Ascending aorta (tissue), 2 donors: ENCODE data around the gene PCDHGA9. TPM values are rescaled to one million over a fixed set of nuclear protein-coding genes. Genes with fewer than 3 reads are reported as not detected.

ENCODE experiments used
- DNase-seq, 2 donors: peaks; one replicate each; pipeline ENCODE4 v3.0.0-alpha.2; 2019; ENCODE audit warnings: low spot score in 2 of 2
- H3K27ac ChIP-seq, 2 donors: fragments of 200-600 bp; sonication (generic); one replicate each; pipeline ENCODE4 v1.5.1; 2016 to 2017; ENCODE audit warnings: mild to moderate bottlenecking in 1 of 2
- H3K27me3 ChIP-seq: fragments of 200-600 bp; sonication (generic); one replicate; pipeline ENCODE4 v1.5.1; 2017
- H3K36me3 ChIP-seq, 2 donors: fragments of 200-600 bp; sonication (generic); one replicate each; pipeline ENCODE4 v1.5.1; 2016
- H3K4me1 ChIP-seq, 2 donors: fragments of 200-600 bp; sonication (generic); one replicate each; pipeline ENCODE4 v1.5.1; 2016 to 2017; ENCODE audit warnings: mild to moderate bottlenecking in 1 of 2
- H3K4me3 ChIP-seq, 2 donors: fragments of 200-600 bp; sonication (generic); one replicate each; pipeline ENCODE4 v1.5.1; 2016 to 2017; ENCODE audit warnings: mild to moderate bottlenecking in 1 of 2
- H3K9me3 ChIP-seq, 2 donors: fragments of 200-600 bp; sonication (generic); one replicate each; pipeline ENCODE4 v1.5.1; 2016
- intact Hi-C: fragments of 100-400 bp; cut with DNase I; formaldehyde crosslinking; loops from one replicate; pipeline ENCODE4 v1.15.1; 2023
- total RNA-seq: library from RNA; depleted of rRNA; stranded (reverse); fragments of >200 nt; gene quantifications from one replicate; pipeline ENCODE4 v1.1.0, GENCODE V29; 2016
- TF ChIP-seq, protein P1 (sequence below), 3 experiments: fragments of 200-600 bp in 2 of 3; fragments of 450-650 bp in 1 of 3; sonication (generic) in 2 of 3; IDR thresholded peaks; one replicate each; pipeline ENCODE4 v1.5.1; 2016 to 2019; ENCODE audit warnings: antibody characterized with exemption in 3 of 3, mild to moderate bottlenecking in 1 of 3, moderate library complexity in 1 of 3

The PCDHGA9 gene
- total RNA-seq, 1 donor from 2014 or later = 3.2 TPM

DNA sequence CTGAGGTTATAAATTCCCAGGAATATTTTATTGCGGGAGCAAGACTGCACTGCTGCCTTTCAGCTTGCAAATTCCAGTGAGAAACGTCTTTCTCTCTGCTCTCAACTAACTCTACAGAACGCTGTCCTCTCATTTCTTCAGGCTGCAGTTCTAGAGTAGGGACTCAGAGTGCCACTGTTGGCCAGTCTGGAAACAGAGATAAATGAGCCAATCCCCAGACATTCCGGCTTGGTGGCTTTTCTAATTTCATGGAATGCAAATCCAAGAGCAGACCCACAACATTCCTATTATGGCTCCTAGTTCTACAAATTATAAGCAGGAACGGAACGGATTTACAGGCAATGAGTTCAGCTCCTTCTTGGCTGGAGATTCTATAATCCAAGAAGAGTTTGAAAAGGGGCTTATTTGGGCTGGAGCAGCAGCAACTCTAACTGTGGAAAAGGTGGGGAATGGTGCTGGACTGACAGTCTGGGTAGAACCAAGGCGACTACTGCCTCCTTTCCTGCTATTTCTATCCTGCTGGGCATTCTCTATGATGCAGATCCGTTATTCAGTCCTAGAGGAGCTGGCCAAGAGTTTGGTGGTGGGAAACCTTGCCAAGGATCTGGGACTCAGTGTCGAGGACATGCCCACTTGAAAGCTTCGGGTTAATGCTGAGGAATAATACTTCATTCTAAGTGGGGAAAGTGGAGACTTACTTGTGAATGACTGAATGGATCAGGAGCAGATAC lies 37.0 kb downstream of the PCDHGA9 start:
- H3K36me3 ChIP-seq = peaks cover 0 to 3% of the 10 kb centered on the region in 2 donors
- H3K27me3 ChIP-seq = no peaks in the 10 kb centered on the region
- H3K9me3 ChIP-seq = peaks cover 75 to 97% of the 10 kb centered on the region in 2 donors
- no peak overlapping the region for H3K4me3 ChIP-seq
- TF ChIP-seq, protein P1, sequence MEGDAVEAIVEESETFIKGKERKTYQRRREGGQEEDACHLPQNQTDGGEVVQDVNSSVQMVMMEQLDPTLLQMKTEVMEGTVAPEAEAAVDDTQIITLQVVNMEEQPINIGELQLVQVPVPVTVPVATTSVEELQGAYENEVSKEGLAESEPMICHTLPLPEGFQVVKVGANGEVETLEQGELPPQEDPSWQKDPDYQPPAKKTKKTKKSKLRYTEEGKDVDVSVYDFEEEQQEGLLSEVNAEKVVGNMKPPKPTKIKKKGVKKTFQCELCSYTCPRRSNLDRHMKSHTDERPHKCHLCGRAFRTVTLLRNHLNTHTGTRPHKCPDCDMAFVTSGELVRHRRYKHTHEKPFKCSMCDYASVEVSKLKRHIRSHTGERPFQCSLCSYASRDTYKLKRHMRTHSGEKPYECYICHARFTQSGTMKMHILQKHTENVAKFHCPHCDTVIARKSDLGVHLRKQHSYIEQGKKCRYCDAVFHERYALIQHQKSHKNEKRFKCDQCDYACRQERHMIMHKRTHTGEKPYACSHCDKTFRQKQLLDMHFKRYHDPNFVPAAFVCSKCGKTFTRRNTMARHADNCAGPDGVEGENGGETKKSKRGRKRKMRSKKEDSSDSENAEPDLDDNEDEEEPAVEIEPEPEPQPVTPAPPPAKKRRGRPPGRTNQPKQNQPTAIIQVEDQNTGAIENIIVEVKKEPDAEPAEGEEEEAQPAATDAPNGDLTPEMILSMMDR (IDR thresholded peaks at IDR 0.05) = no peak
- DNase-seq = no peak
- H3K4me1 ChIP-seq = no peaks in the 10 kb centered on the region
- intact Hi-C loops = no loop called here
- no peak overlapping the region for H3K27ac ChIP-seq

DNA sequence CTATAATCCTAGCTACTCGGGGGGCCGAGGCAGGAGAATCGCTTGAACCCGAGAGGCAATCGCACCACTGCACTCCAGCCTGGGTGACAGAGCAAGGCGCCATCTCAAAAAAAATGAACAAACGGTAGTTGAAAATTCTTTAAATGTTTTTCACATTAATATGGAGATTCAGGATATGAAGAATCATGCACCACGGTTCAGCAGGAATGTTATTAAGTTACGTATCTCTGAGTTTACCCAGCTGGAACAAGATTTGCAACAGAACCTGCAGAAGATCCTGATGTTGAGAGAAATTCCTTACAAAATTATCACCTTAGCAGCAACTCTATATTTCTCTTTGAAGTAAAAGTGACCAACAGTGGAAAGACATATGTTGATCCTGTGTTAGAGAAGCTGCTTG lies 37.8 kb downstream of the PCDHGA9 start:
- DNase-seq = no peak
- no peak overlapping the region for H3K4me3 ChIP-seq
- H3K36me3 ChIP-seq = peaks cover 0 to 3% of the 10 kb centered on the region in 2 donors
- no peaks in the 10 kb centered on the region for H3K4me1 ChIP-seq
- TF ChIP-seq, protein P1 (IDR thresholded peaks at IDR 0.05) = no peak
- H3K9me3 ChIP-seq = peaks cover 75 to 97% of the 10 kb centered on the region in 2 donors
- H3K27me3 ChIP-seq = no peaks in the 10 kb centered on the region
- no peak overlapping the region for H3K27ac ChIP-seq
- intact Hi-C loops = no loop called here

DNA sequence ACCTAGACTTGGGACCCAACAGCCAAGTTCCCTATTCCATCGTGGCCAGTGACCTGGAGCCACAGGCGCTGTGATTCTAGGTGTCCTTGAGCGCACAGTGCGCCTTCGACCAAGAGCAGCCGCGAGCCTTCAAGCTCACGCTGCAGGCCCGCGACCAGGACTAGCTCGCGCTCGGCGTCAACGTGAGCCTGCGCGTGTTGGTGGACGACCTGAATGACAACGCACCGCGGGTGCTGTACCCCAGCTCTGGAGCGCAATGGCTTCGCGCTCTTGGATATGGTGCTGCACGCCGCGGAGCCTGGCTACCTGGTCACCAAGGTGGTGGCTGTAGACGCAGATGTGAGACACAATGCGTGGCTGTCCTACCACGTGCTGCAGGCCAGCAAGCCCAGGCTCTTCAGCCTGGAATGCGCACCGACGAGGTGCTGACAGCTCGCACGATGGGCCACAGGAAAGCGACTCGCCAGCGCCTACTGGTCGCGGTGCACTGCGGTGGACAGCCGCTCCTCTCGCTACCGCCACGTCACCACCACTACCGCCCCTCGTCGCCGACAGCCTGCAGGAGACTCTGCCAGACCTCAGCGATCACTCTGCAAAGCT lies 39.1 kb downstream of the PCDHGA9 start:
- H3K27ac ChIP-seq = no peak overlapping the region
- TF ChIP-seq, protein P1 (IDR thresholded peaks at IDR 0.05) = no peak
- H3K27me3 ChIP-seq = no peaks in the 10 kb centered on the region
- H3K4me3 ChIP-seq = no peak overlapping the region
- peaks cover 74 to 97% of the 10 kb centered on the region in 2 donors for H3K9me3 ChIP-seq
- H3K36me3 ChIP-seq = peaks cover 0 to 3% of the 10 kb centered on the region in 2 donors
- intact Hi-C loops = no loop called here
- no peak for DNase-seq
- no peaks in the 10 kb centered on the region for H3K4me1 ChIP-seq

Other genes starting within 250 kb of the PCDHGA9 start
- 7.6 TPM for gene PCDHB7, start 230.1 kb upstream of the PCDHGA9 start, total RNA-seq
- 0.11 TPM for gene PCDHB8, start 225.0 kb upstream of the PCDHGA9 start, total RNA-seq
- 18.3 TPM for gene PCDHB16, start 220.4 kb upstream of the PCDHGA9 start, total RNA-seq
- gene PCDHB9, start 215.6 kb upstream of the PCDHGA9 start, total RNA-seq = 1.9 TPM
- 0.21 TPM for gene PCDHB10, start 210.4 kb upstream of the PCDHGA9 start, total RNA-seq
- 7.1 TPM for gene PCDHB11, start 203.2 kb upstream of the PCDHGA9 start, total RNA-seq
- gene PCDHB12, start 194.1 kb upstream of the PCDHGA9 start, total RNA-seq = 19.7 TPM
- gene PCDHB13, start 188.9 kb upstream of the PCDHGA9 start, total RNA-seq = 6.7 TPM
- gene PCDHB14, start 179.4 kb upstream of the PCDHGA9 start, total RNA-seq = 10.6 TPM
- 2.9 TPM for gene PCDHB15, start 157.4 kb upstream of the PCDHGA9 start, total RNA-seq
- gene SLC25A2, start 98.7 kb upstream of the PCDHGA9 start, total RNA-seq = not detected
- gene TAF7, start 82.0 kb upstream of the PCDHGA9 start, total RNA-seq = 30.1 TPM
- gene PCDHGA1, start 72.3 kb upstream of the PCDHGA9 start, total RNA-seq = not detected
- gene PCDHGA2, start 64.0 kb upstream of the PCDHGA9 start, total RNA-seq = 4.9 TPM
- 9.2 TPM for gene PCDHGA3, start 58.9 kb upstream of the PCDHGA9 start, total RNA-seq
- gene PCDHGB1, start 52.7 kb upstream of the PCDHGA9 start, total RNA-seq = 1.8 TPM
- 4.3 TPM for gene PCDHGA4, start 47.8 kb upstream of the PCDHGA9 start, total RNA-seq
- gene PCDHGB2, start 42.8 kb upstream of the PCDHGA9 start, total RNA-seq = 12.2 TPM
- gene PCDHGA5, start 38.6 kb upstream of the PCDHGA9 start, total RNA-seq = 4.5 TPM
- gene PCDHGB3, start 32.5 kb upstream of the PCDHGA9 start, total RNA-seq = 14.4 TPM
- gene PCDHGA6, start 28.9 kb upstream of the PCDHGA9 start, total RNA-seq = 2.0 TPM
- gene PCDHGA7, start 20.0 kb upstream of the PCDHGA9 start, total RNA-seq = 4.2 TPM
- 3.6 TPM for gene PCDHGB4, start 15.1 kb upstream of the PCDHGA9 start, total RNA-seq
- gene PCDHGA8, start 10.1 kb upstream of the PCDHGA9 start, total RNA-seq = 3.2 TPM
- 19.6 TPM for gene PCDHGB5, start 4.8 kb upstream of the PCDHGA9 start, total RNA-seq
- 3.9 TPM for gene PCDHGB6, start 5.2 kb downstream of the PCDHGA9 start, total RNA-seq
- gene PCDHGA10, start 10.2 kb downstream of the PCDHGA9 start, total RNA-seq = 4.4 TPM
- 10.2 TPM for gene PCDHGB7, start 14.9 kb downstream of the PCDHGA9 start, total RNA-seq
- 5.3 TPM for gene PCDHGA11, start 18.3 kb downstream of the PCDHGA9 start, total RNA-seq
- gene PCDHGA12, start 27.7 kb downstream of the PCDHGA9 start, total RNA-seq = 18.5 TPM
- gene PCDHGC3, start 73.2 kb downstream of the PCDHGA9 start, total RNA-seq = 51.4 TPM
- 59.3 TPM for gene PCDHGC4, start 82.3 kb downstream of the PCDHGA9 start, total RNA-seq
- 0.11 TPM for gene PCDHGC5, start 86.3 kb downstream of the PCDHGA9 start, total RNA-seq
- 65.8 TPM for gene DIAPH1, start 216.2 kb downstream of the PCDHGA9 start, total RNA-seq
- gene HDAC3, start 234.1 kb downstream of the PCDHGA9 start, total RNA-seq = 43.4 TPM
- gene RELL2, start 234.2 kb downstream of the PCDHGA9 start, total RNA-seq = 1.4 TPM
- gene FCHSD1, start 248.6 kb downstream of the PCDHGA9 start, total RNA-seq = 127 TPM